ENCODE measurements around the gene PCSK5.

The PCSK5 gene

DNA sequence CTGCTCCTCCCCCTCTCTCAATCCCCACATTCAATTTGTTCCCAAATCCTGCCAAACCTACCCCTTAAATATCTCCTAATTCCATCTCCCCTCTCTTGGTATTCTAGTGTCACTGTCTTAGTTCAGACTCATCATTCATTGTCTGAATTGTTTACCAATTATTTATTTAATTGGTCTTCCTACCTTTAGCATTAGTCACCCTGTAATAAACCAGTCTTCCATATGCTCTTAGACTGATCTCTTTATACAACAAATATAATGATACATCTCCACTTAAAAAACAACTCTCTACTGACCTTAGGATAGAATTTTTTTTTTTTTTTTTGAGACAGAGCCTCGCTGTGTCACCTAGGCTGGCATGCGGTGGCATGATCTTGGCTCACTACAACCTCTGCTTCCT lies 452.4 kb downstream of the PCSK5 start:
- H3K4me3 ChIP-seq (ENCODE audit: low read length): no peak overlapping the region
- TF ChIP-seq, protein P1, sequence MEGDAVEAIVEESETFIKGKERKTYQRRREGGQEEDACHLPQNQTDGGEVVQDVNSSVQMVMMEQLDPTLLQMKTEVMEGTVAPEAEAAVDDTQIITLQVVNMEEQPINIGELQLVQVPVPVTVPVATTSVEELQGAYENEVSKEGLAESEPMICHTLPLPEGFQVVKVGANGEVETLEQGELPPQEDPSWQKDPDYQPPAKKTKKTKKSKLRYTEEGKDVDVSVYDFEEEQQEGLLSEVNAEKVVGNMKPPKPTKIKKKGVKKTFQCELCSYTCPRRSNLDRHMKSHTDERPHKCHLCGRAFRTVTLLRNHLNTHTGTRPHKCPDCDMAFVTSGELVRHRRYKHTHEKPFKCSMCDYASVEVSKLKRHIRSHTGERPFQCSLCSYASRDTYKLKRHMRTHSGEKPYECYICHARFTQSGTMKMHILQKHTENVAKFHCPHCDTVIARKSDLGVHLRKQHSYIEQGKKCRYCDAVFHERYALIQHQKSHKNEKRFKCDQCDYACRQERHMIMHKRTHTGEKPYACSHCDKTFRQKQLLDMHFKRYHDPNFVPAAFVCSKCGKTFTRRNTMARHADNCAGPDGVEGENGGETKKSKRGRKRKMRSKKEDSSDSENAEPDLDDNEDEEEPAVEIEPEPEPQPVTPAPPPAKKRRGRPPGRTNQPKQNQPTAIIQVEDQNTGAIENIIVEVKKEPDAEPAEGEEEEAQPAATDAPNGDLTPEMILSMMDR (IDR thresholded peaks at IDR 0.05; ENCODE audit: insufficient read depth, low read depth, low read length, missing control alignments): no peak
- peak; percentile 10 for DNase-seq (ENCODE audit: low read depth)

DNA sequence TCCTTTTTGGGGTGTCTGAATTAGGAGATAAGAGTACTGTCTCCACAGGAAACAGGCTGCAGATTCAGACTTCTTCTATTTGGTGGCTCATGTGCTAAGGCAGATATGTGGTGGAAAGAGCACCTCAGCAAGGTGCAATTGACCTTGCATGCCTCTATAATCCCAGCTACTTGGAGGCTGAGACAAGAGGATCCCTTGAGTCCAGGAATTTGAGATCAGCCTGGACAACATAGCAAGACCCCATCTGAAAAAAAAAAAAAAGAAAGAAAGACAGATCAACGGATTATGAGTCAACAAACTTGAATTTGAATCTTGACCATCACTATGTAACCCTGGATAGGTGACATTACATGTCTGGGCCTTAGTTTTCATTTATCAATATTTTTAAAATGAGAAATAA lies 459.4 kb downstream of the PCSK5 start:
- no peak for DNase-seq (ENCODE audit: low read depth)
- no peak overlapping the region for H3K4me3 ChIP-seq (ENCODE audit: low read length)
- TF ChIP-seq, protein P1 (IDR thresholded peaks at IDR 0.05; ENCODE audit: insufficient read depth, low read depth, low read length, missing control alignments): no peak

DNA sequence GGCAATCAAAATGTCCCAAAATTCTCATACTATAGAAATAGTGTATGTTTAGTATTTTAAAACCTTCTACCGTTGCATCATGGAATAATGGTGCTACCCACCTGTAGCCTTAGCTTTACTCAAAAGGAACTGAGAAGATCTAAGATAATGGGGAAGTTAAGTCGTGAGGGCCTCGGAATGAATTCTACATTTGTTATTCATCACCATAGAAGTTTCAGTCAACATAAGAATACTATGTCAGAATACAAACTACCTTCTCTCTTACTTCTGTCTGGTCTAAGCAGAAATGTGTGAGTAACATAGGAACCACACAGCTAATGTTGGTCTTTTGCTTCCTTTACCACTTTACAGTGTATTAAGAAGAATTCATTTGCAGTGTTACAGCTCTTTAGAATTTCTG lies 460.5 kb downstream of the PCSK5 start:
- TF ChIP-seq, protein P1 (IDR thresholded peaks at IDR 0.05; ENCODE audit: insufficient read depth, low read depth, low read length, missing control alignments): no peak
- H3K4me3 ChIP-seq (ENCODE audit: low read length): no peak overlapping the region
- no peak for DNase-seq (ENCODE audit: low read depth)

DNA sequence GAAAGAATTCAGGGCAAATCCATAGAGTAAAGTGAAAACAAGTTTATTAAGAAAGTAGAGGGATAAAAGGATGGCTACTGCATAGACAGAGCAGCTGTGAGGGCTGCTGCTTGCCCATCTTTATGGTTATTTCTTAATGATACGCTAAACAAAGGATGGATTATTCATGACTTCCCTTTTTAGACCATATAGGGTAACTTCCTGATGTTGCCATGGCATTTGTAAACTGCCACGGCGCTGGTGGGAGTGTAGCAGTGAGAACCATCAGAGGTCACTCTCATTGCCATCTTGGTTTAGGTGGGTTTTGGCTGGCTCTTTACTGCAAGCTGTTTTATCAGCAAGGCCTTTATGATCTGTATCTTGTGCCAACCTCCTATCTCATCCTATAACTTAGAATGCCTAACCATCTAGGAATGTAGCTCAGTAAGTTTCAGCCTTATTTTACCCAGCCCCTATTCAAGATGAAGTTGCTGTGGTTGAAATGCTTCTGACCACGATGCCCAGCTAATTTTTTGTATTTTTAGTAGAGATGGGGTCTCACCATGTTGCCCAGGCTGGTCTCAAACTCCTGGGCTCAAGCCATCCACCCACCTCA lies 461.6 kb downstream of the PCSK5 start:
- H3K4me3 ChIP-seq (ENCODE audit: low read length): no peak overlapping the region
- TF ChIP-seq, protein P1 (IDR thresholded peaks at IDR 0.05; ENCODE audit: insufficient read depth, low read depth, low read length, missing control alignments): no peak
- DNase-seq (ENCODE audit: low read depth): peak; percentile 35

DNA sequence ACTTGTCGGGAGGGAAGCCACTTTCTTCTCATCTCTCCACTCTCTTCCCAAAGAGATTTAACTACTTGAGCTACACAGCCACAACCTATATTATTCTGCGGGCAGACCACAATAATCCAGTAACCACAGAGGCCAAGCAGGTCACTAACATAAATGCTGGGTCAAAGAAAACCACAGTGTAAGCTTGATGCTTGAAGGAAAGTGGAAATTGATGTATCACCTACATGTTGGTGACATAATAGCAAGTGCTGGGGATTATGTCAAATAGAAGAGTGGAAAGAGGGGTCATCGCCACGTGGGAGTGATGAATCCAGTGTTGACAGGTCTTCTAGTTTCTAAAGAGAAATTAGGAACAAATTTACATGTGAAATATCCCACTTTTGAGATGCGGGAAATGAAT lies 462.8 kb downstream of the PCSK5 start:
- H3K4me3 ChIP-seq (ENCODE audit: low read length): no peak overlapping the region
- TF ChIP-seq, protein P1 (IDR thresholded peaks at IDR 0.05; ENCODE audit: insufficient read depth, low read depth, low read length, missing control alignments): no peak
- DNase-seq (ENCODE audit: low read depth): no peak

DNA sequence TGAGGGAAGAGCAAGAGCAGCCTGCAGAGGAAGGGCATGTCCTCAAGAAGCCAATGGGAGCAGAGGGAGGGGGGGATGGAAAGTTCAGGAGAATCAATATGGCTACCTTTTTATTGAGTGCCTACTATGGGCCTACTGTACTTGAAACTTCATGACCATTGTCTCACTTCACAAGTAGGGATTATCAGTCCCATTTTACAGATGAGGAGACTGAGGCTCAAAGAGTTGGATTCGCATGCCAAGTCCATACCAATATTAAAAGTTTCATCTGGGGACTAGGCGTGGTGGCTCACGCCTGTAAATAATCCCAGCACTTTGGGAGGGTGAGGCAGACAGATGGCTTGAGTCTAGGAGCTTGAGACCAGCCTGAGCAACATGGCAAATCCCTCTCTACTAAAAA lies 463.7 kb downstream of the PCSK5 start:
- H3K4me3 ChIP-seq (ENCODE audit: low read length): no peak overlapping the region
- TF ChIP-seq, protein P1 (IDR thresholded peaks at IDR 0.05; ENCODE audit: insufficient read depth, low read depth, low read length, missing control alignments): no peak
- DNase-seq (ENCODE audit: low read depth): no peak

DNA sequence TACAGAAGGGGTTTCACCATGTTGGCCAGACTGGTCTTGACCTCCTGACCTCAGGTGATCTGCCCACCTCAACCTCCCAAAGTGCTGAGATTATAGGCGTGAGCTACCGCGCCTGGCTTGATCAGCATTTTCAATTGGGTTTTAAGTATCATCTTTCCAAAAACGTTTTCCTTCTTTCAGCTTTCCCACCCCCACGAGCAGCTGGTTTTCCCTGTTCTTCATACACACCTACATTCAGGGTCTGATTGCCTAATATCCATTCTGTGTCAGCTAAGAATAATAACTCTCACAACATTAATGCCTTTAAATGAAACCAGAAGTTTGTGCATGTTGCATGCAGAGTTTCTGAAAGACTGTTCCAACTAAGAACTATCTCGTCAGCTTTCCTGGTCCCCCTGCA lies 465.4 kb downstream of the PCSK5 start:
- no peak overlapping the region for H3K4me3 ChIP-seq (ENCODE audit: low read length)
- TF ChIP-seq, protein P1 (IDR thresholded peaks at IDR 0.05; ENCODE audit: insufficient read depth, low read depth, low read length, missing control alignments): no peak
- peak; percentile 55 for DNase-seq (ENCODE audit: low read depth)

Data from epithelial cell of esophagus (primary cell).